Fibroblast of lung (primary cell): Measurements from ENCODE around the gene GABBR2. TPM values are rescaled to one million over a fixed set of nuclear protein-coding genes. Genes with fewer than 3 reads are reported as not detected.

Source experiments
- DNase-seq, 2 donors: peaks; one replicate each; pipeline versions ENCODE4 v3.0.0 to v3.0.0-alpha.2; 2010; ENCODE audit warnings: low read depth in 2 of 2
- H2AFZ ChIP-seq: 2 replicates; pipeline ENCODE4 v1.5.1; 2012; ENCODE audit warnings: low read length, control low read depth, inconsistent platforms
- H3K27ac ChIP-seq: 2 replicates; pipeline ENCODE4 v1.5.1; 2011; ENCODE audit warnings: low read length, control low read depth; ENCODE audit not compliant: insufficient read depth
- H3K27me3 ChIP-seq: 2 replicates; pipeline ENCODE4 v1.5.1; 2011; ENCODE audit warnings: mild to moderate bottlenecking, low read length; ENCODE audit not compliant: control insufficient read depth, insufficient read depth
- H3K36me3 ChIP-seq: 2 replicates; pipeline ENCODE4 v1.5.1; 2011; ENCODE audit warnings: low read length; ENCODE audit not compliant: control insufficient read depth, insufficient read depth
- H3K4me1 ChIP-seq: 2 replicates; pipeline ENCODE4 v1.5.1; 2011; ENCODE audit warnings: low read length; ENCODE audit not compliant: control insufficient read depth, insufficient read depth; ENCODE audit errors: extremely low read depth
- H3K4me2 ChIP-seq: 2 replicates; pipeline ENCODE4 v1.5.1; 2011; ENCODE audit warnings: low read length, control low read depth; ENCODE audit not compliant: insufficient read depth; ENCODE audit errors: extremely low read depth
- H3K4me3 ChIP-seq, 4 experiments: fragments of 200-600 bp in 1 of 4; sonication (generic) in 1 of 4; replicated peaks in 1 of 4; 2 replicates each; pipeline ENCODE4 v1.5.1; 2011 to 2016; ENCODE audit warnings: low read length in 4 of 4, low read depth in 3 of 4, mild to moderate bottlenecking in 3 of 4, control low read depth in 2 of 4, inconsistent platforms in 1 of 4, mixed read lengths in 1 of 4; ENCODE audit not compliant: insufficient read depth in 1 of 4; ENCODE audit errors: control extremely low read depth in 1 of 4
- H3K79me2 ChIP-seq: 2 replicates; pipeline ENCODE4 v1.5.1; 2012; ENCODE audit warnings: mild to moderate bottlenecking, low read length, inconsistent platforms; ENCODE audit not compliant: control insufficient read depth, insufficient read depth
- H3K9ac ChIP-seq: 2 replicates; pipeline ENCODE4 v1.5.1; 2011; ENCODE audit warnings: mild to moderate bottlenecking, low read length, control low read depth; ENCODE audit not compliant: insufficient read depth
- H3K9me3 ChIP-seq: 2 replicates; pipeline ENCODE4 v1.5.1; 2012; ENCODE audit warnings: low read depth, low read length; ENCODE audit not compliant: control insufficient read depth, insufficient read depth
- H4K20me1 ChIP-seq: 2 replicates; pipeline ENCODE4 v1.5.1; 2011; ENCODE audit warnings: low read length; ENCODE audit not compliant: control insufficient read depth, insufficient read depth; ENCODE audit errors: extremely low read depth
- CTCF ChIP-seq, 2 donors: IDR thresholded peaks in 1 of 2; conservative IDR thresholded peaks in 1 of 2; 1 replicate in 1 of 2; 2 replicates in 1 of 2; pipeline ENCODE4 v1.5.1; 2011 to 2012; ENCODE audit warnings: low read length in 2 of 2, control low read depth in 1 of 2, inconsistent platforms in 1 of 2, low read depth in 1 of 2, mild to moderate bottlenecking in 1 of 2
- EZH2 ChIP-seq: IDR thresholded peaks from 2 replicates; pipeline ENCODE4 v1.5.1; 2012; ENCODE audit warnings: low read length, control low read depth, mild to moderate bottlenecking; ENCODE audit errors: missing control alignments
- polyA plus RNA-seq, 2 donors: library from polyadenylated mRNA; depleted of rRNA in 1 of 2; stranded (reverse) in 1 of 2; unstranded in 1 of 2; fragments of >200 nt; gene quantifications; 2 replicates each; pipeline ENCODE4 v1.2.1, GENCODE V29; 2011 to 2012; ENCODE audit warnings: missing spikeins in 1 of 2
- total RNA-seq: library from RNA; depleted of rRNA; stranded (reverse); fragments of >200 nt; gene quantifications from 2 replicates; pipeline ENCODE4 v1.2.1, GENCODE V29; 2014

The GABBR2 gene
- total and polyA plus RNA-seq, 2 donors (not counting 1 experiment from before 2014, with no cell fraction given), result 0.32 to 0.33 TPM

GRCh38 chr9:98412101-98412842, 296.5 kb downstream of the GABBR2 start:
- H3K27me3 ChIP-seq, result no peaks in the 10 kb centered on the region
- no peaks in the 10 kb centered on the region for H3K4me1 ChIP-seq
- no peaks in the 10 kb centered on the region for H4K20me1 ChIP-seq
- TF ChIP-seq EZH2 (no peak), CTCF (conservative IDR thresholded peaks at IDR 0.05 in 1 of 2, IDR thresholded peaks at IDR 0.05 in 1 of 2; ENCODE audit: low read depth in 1 of 2, low read length in 2 of 2) (no peak)
- H3K4me2 ChIP-seq, result no peak overlapping the region
- no peak overlapping the region for H3K27ac ChIP-seq
- H3K4me3 ChIP-seq, result no peak overlapping the region
- DNase-seq, result no peak
- H2AFZ ChIP-seq, result no peak overlapping the region
- H3K79me2 ChIP-seq, result no peaks in the 10 kb centered on the region
- H3K9ac ChIP-seq, result no peak overlapping the region
- no peaks in the 10 kb centered on the region for H3K9me3 ChIP-seq
- no peaks in the 10 kb centered on the region for H3K36me3 ChIP-seq

DNA sequence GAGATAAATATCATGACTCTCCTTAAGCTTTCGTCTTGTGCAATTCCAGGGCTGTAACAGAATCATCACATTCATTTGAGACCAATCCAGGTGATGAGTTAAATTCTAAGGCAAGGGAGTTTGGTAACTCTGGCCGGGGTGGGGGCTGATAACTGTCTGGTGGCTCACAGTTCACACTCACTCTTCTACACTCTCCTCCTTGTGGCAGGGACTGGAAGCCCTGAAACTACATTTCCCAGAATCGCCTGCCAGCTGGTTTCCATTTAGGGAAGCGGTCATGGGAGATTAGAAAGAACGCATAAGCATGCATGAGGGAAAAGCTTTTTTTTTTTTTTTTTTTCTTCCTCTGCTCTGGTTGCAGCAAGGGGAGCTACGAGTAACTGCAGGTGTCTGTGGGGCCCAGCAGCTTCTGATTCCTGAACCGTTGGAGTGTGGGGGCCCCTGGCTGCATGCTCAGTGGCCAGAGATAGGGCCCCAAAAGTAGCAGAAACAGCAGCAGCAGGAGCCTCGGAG, 298.5 kb downstream of the GABBR2 start:
- Histone ChIP-seq H3K9ac (no peak overlapping the region), H3K9me3 (no peaks in the 10 kb centered on the region), H3K4me2 (no peak overlapping the region), H3K27me3 (no peaks in the 10 kb centered on the region), H2AFZ (no peak overlapping the region), H4K20me1 (no peaks in the 10 kb centered on the region), H3K4me3 (no peak overlapping the region), H3K79me2 (no peaks in the 10 kb centered on the region), H3K36me3 (no peaks in the 10 kb centered on the region), H3K4me1 (no peaks in the 10 kb centered on the region), H3K27ac (no peak overlapping the region)
- TF ChIP-seq EZH2 (no peak), CTCF (conservative IDR thresholded peaks at IDR 0.05 in 1 of 2, IDR thresholded peaks at IDR 0.05 in 1 of 2; ENCODE audit: low read depth in 1 of 2, low read length in 2 of 2) (peak; percentile 57 to 67)
- peak; percentile 85 to 86 for DNase-seq

GRCh38 chr9:98409719-98410118, 299.0 kb downstream of the GABBR2 start:
- DNase-seq, result no peak
- Histone ChIP-seq H2AFZ (no peak overlapping the region), H4K20me1 (no peaks in the 10 kb centered on the region), H3K4me1 (no peaks in the 10 kb centered on the region), H3K4me3 (no peak overlapping the region), H3K9ac (no peak overlapping the region), H3K27me3 (no peaks in the 10 kb centered on the region), H3K9me3 (no peaks in the 10 kb centered on the region), H3K36me3 (no peaks in the 10 kb centered on the region), H3K27ac (no peak overlapping the region), H3K4me2 (no peak overlapping the region), H3K79me2 (no peaks in the 10 kb centered on the region)
- TF ChIP-seq CTCF (conservative IDR thresholded peaks at IDR 0.05 in 1 of 2, IDR thresholded peaks at IDR 0.05 in 1 of 2; ENCODE audit: low read depth in 1 of 2, low read length in 2 of 2) (no peak), EZH2 (no peak)
